ENCODE data around the gene C19orf18. TPM values are rescaled to one million over a fixed set of nuclear protein-coding genes. Genes with fewer than 3 reads are reported as not detected.

C19orf18 gene
- polyA plus RNA-seq, 1 donor from 2014 or later, result not detected

DNA sequence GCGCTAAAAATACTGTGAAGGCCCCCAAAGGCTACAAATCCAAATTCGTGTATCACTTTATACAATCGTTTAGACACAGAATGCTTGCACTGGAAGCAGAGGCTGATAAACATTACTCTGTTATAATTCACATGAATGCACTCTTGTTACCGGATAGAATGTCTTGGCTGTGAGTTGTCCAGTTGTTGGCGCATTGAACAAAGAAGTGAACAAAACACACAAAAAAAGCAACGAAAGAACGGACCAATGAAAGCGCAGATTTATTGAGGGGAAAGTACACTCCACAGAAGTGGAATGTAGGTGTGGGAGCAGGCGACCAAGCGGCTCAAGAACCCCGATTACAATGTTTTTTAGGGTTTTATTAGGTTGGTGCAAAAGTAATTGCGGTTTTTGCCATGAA, 38.6 kb downstream of the C19orf18 start:
- peak overlapping the region; percentile 89 for H3K9ac ChIP-seq (ENCODE audit: low read length)
- H3F3A ChIP-seq (ENCODE audit: insufficient read depth, low read length, poor library complexity, severe bottlenecking), result no peaks in the 10 kb centered on the region
- peaks cover 22% of the 10 kb centered on the region for H3K79me2 ChIP-seq (replicated peaks; ENCODE audit: insufficient read depth, low read length)
- H4K20me1 ChIP-seq (ENCODE audit: insufficient read depth), result no peaks in the 10 kb centered on the region
- no peaks in the 10 kb centered on the region for H3K9me2 ChIP-seq (ENCODE audit: insufficient read depth, low read length)
- peak overlapping the region; percentile 94 for H3K4me3 ChIP-seq (ENCODE audit: low read length)
- H3K27ac ChIP-seq (ENCODE audit: low read length), result peak overlapping the region; percentile 85
- no peak for TF ChIP-seq TAF1 (IDR thresholded peaks at IDR 0.05; ENCODE audit: low read depth)
- TF ChIP-seq, protein P1, sequence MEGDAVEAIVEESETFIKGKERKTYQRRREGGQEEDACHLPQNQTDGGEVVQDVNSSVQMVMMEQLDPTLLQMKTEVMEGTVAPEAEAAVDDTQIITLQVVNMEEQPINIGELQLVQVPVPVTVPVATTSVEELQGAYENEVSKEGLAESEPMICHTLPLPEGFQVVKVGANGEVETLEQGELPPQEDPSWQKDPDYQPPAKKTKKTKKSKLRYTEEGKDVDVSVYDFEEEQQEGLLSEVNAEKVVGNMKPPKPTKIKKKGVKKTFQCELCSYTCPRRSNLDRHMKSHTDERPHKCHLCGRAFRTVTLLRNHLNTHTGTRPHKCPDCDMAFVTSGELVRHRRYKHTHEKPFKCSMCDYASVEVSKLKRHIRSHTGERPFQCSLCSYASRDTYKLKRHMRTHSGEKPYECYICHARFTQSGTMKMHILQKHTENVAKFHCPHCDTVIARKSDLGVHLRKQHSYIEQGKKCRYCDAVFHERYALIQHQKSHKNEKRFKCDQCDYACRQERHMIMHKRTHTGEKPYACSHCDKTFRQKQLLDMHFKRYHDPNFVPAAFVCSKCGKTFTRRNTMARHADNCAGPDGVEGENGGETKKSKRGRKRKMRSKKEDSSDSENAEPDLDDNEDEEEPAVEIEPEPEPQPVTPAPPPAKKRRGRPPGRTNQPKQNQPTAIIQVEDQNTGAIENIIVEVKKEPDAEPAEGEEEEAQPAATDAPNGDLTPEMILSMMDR (IDR thresholded peaks at IDR 0.05; ENCODE audit: poor library complexity, severe bottlenecking), result no peak
- TF ChIP-seq EP300 (conservative IDR thresholded peaks at IDR 0.05; ENCODE audit: poor library complexity, severe bottlenecking), result no peak
- TF ChIP-seq, protein P2, sequence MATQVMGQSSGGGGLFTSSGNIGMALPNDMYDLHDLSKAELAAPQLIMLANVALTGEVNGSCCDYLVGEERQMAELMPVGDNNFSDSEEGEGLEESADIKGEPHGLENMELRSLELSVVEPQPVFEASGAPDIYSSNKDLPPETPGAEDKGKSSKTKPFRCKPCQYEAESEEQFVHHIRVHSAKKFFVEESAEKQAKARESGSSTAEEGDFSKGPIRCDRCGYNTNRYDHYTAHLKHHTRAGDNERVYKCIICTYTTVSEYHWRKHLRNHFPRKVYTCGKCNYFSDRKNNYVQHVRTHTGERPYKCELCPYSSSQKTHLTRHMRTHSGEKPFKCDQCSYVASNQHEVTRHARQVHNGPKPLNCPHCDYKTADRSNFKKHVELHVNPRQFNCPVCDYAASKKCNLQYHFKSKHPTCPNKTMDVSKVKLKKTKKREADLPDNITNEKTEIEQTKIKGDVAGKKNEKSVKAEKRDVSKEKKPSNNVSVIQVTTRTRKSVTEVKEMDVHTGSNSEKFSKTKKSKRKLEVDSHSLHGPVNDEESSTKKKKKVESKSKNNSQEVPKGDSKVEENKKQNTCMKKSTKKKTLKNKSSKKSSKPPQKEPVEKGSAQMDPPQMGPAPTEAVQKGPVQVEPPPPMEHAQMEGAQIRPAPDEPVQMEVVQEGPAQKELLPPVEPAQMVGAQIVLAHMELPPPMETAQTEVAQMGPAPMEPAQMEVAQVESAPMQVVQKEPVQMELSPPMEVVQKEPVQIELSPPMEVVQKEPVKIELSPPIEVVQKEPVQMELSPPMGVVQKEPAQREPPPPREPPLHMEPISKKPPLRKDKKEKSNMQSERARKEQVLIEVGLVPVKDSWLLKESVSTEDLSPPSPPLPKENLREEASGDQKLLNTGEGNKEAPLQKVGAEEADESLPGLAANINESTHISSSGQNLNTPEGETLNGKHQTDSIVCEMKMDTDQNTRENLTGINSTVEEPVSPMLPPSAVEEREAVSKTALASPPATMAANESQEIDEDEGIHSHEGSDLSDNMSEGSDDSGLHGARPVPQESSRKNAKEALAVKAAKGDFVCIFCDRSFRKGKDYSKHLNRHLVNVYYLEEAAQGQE (IDR thresholded peaks at IDR 0.05; ENCODE audit: borderline replicate concordance), result no peak
- no peak for TF ChIP-seq RAD21 (conservative IDR thresholded peaks at IDR 0.05)
- TF ChIP-seq SMC3 (conservative IDR thresholded peaks at IDR 0.05; ENCODE audit: poor library complexity), result no peak
- no peak for TF ChIP-seq POLR2AphosphoS5 (IDR thresholded peaks at IDR 0.05)
- TF ChIP-seq MXI1 (conservative IDR thresholded peaks at IDR 0.05; ENCODE audit: poor library complexity, severe bottlenecking), result no peak
- TF ChIP-seq EZH2 (IDR thresholded peaks at IDR 0.05; ENCODE audit: borderline replicate concordance, insufficient read depth, low read length, poor library complexity, severe bottlenecking), result no peak
- H3K9me3 ChIP-seq (ENCODE audit: low read length), result peaks cover 24% of the 10 kb centered on the region
- H3K4me2 ChIP-seq (ENCODE audit: low read length), result no peak overlapping the region
- no peak overlapping the region for H2AFZ ChIP-seq (ENCODE audit: low read depth, low read length)
- no peaks in the 10 kb centered on the region for H3K27me3 ChIP-seq (ENCODE audit: insufficient read depth, low read depth, low read length)
- peaks cover 15% of the 10 kb centered on the region for H3K36me3 ChIP-seq (ENCODE audit: insufficient read depth, low read length)

DNA sequence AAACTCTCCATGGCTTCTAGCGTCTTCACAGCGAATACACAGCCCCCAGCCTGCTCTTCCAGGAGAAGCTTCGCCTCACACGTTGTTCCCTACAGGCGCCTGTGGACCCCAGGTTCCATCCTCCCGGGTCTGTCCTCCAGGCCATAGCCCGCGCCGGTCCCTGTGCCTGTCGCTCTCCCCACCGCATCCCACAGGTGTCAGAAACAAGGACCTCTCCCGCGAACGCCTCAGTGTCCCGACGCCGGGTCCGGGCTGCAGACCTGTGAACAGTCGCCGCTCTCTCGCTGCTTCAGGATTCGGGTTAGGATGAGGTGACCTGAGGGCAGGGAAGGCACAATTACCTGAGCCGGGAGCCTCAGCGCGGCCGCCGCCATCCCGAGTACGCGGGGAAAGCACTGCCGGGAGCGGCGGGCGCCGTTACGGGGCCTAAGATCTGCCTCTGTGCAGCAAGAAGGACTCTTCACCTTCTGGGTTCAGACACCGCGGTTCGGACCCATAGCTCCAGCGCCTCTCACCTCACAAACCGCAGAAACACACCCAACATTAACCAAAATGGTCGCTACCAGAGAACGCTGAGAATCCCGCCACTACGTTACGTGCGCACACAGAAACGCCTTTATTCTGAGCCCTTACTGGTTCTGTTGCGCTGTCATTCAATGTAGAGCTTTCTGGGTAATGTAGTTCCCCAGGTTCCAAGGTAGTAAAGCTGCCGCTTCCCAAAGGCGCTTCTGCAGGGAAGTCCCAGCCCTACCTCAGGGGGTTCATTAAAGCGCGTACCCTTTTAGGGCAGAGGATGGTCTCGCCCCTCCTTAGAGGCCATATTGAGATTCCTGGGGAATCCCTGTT, 39.3 kb downstream of the C19orf18 start, which contains the start of gene ZNF418:
TSS of gene ZNF418 (minus strand) at position 583 of the 846 bp plus-strand sequence. CDS start 1,580 bp downstream, outside the sequence.
- peaks cover 22% of the 10 kb centered on the region for H3K79me2 ChIP-seq (replicated peaks; ENCODE audit: insufficient read depth, low read length)
- H3K9me2 ChIP-seq (ENCODE audit: insufficient read depth, low read length), result no peaks in the 10 kb centered on the region
- peak within 1 kb of the TSS; percentile 96 for H2AFZ ChIP-seq (ENCODE audit: low read depth, low read length)
- H4K20me1 ChIP-seq (ENCODE audit: insufficient read depth), result no peaks in the 10 kb centered on the region
- H3K36me3 ChIP-seq (ENCODE audit: insufficient read depth, low read length), result peaks cover 19% of the 10 kb centered on the region
- H3K27me3 ChIP-seq (ENCODE audit: insufficient read depth, low read depth, low read length), result no peaks in the 10 kb centered on the region
- peaks cover 29% of the 10 kb centered on the region for H3K9me3 ChIP-seq (ENCODE audit: low read length)
- H3K4me2 ChIP-seq (ENCODE audit: low read length), result peak within 1 kb of the TSS; percentile 65
- no peaks in the 10 kb centered on the region for H3F3A ChIP-seq (ENCODE audit: insufficient read depth, low read length, poor library complexity, severe bottlenecking)
- peak within 1 kb of the TSS; percentile 85 for H3K27ac ChIP-seq (ENCODE audit: low read length)
- TF ChIP-seq, protein P1 (IDR thresholded peaks at IDR 0.05; ENCODE audit: poor library complexity, severe bottlenecking), result peak; percentile 35
- TF ChIP-seq SMC3 (conservative IDR thresholded peaks at IDR 0.05; ENCODE audit: poor library complexity), result peak; percentile 51
- TF ChIP-seq, protein P2 (IDR thresholded peaks at IDR 0.05; ENCODE audit: borderline replicate concordance), result peak; percentile 77
- peak; percentile 66 for TF ChIP-seq MXI1 (conservative IDR thresholded peaks at IDR 0.05; ENCODE audit: poor library complexity, severe bottlenecking)
- TF ChIP-seq EZH2 (IDR thresholded peaks at IDR 0.05; ENCODE audit: borderline replicate concordance, insufficient read depth, low read length, poor library complexity, severe bottlenecking), result no peak
- peak; percentile 33 for TF ChIP-seq EP300 (conservative IDR thresholded peaks at IDR 0.05; ENCODE audit: poor library complexity, severe bottlenecking)
- TF ChIP-seq TAF1 (IDR thresholded peaks at IDR 0.05; ENCODE audit: low read depth), result peak; percentile 73
- peak; percentile 29 for TF ChIP-seq RAD21 (conservative IDR thresholded peaks at IDR 0.05)
- TF ChIP-seq POLR2AphosphoS5 (IDR thresholded peaks at IDR 0.05), result peak; percentile 81
- peak within 1 kb of the TSS; percentile 94 for H3K4me3 ChIP-seq (ENCODE audit: low read length)
- peak within 1 kb of the TSS; percentile 89 for H3K9ac ChIP-seq (ENCODE audit: low read length)

Data from neural cell (in vitro differentiated cells).